NCI-H2107 treated with DMSO at 0.1 percent for 48 hours (cell line): ENCODE results near the gene SAMD8.
"Not testable (repeated sequence)": the region's sequence is repeated elsewhere in the genome, so short reads cannot be mapped to it uniquely, and the experiment has no call there.

ENCODE experiments used
- DNase-seq: peaks from one replicate; lab custom pipeline; 2025; ENCODE audit not compliant: unreplicated experiment; lab: John Stamatoyannopoulos, UW

SAMD8 gene

GRCh38 chr10:75191821-75192568 lies 80.5 kb downstream of the SAMD8 start:
- no peak for DNase-seq

GRCh38 chr10:75194625-75195024 lies 83.2 kb downstream of the SAMD8 start:
- DNase-seq, result not testable (repeated sequence)

GRCh38 chr10:75195035-75195763 lies 83.7 kb downstream of the SAMD8 start:
- no peak for DNase-seq

GRCh38 chr10:75197066-75197465 lies 85.6 kb downstream of the SAMD8 start:
- no peak for DNase-seq

GRCh38 chr10:75197906-75198305 lies 86.5 kb downstream of the SAMD8 start:
- no peak for DNase-seq

GRCh38 chr10:75199949-75200348 lies 88.5 kb downstream of the SAMD8 start:
- DNase-seq, result not testable (repeated sequence)

- no peak for DNase-seq
Measured at GRCh38 chr10:75201793-75202307, 90.4 kb downstream of the SAMD8 start.

- DNase-seq, result no peak
Measured at GRCh38 chr10:75202321-75203045, 91.0 kb downstream of the SAMD8 start.

GRCh38 chr10:75203046-75203620 lies 91.7 kb downstream of the SAMD8 start:
- not testable (repeated sequence) for DNase-seq

GRCh38 chr10:75203724-75204123 lies 92.3 kb downstream of the SAMD8 start:
- DNase-seq, result no peak

GRCh38 chr10:75205908-75206307 lies 94.5 kb downstream of the SAMD8 start:
- DNase-seq, result no peak

GRCh38 chr10:75206638-75207037 lies 95.2 kb downstream of the SAMD8 start:
- not testable (repeated sequence) for DNase-seq

- no peak for DNase-seq
Measured at GRCh38 chr10:75207079-75207856, 95.8 kb downstream of the SAMD8 start.

GRCh38 chr10:75207857-75208144 lies 96.3 kb downstream of the SAMD8 start:
- no peak for DNase-seq

- DNase-seq, result no peak
Measured at GRCh38 chr10:75208181-75208580, 96.7 kb downstream of the SAMD8 start.

- DNase-seq, result no peak
Measured at GRCh38 chr10:75209086-75209920, 97.8 kb downstream of the SAMD8 start.

- no peak for DNase-seq
Measured at GRCh38 chr10:75209921-75210281, 98.4 kb downstream of the SAMD8 start.

- peak; percentile 43 for DNase-seq
Measured at GRCh38 chr10:75210282-75211006, 99.0 kb downstream of the SAMD8 start, which contains the start of gene VDAC2. Gene VDAC2 (plus strand): TSS chr10:75210796. CDS start chr10:75211159, 363 bp downstream.
